H9 (cell line): ENCODE results near the gene MEX3C. TPM values are rescaled to one million over a fixed set of nuclear protein-coding genes. Genes with fewer than 3 reads are reported as not detected.

Source experiments
- DNase-seq: peaks from one replicate; pipeline ENCODE4 v3.0.0-alpha.2; 2017
- H2AFZ ChIP-seq: one replicate; pipeline ENCODE4 v1.6.1; 2013; ENCODE audit warnings: mild to moderate bottlenecking, low read length, control low read depth, moderate library complexity
- H2AK5ac ChIP-seq: 2 replicates; pipeline ENCODE4 v1.6.1; 2013; ENCODE audit warnings: low read length, control low read depth, mixed read lengths; ENCODE audit not compliant: insufficient read length
- H2BK120ac ChIP-seq: one replicate; pipeline ENCODE4 v1.6.1; 2013; ENCODE audit warnings: low read depth, mild to moderate bottlenecking, low read length, control low read depth, inconsistent platforms; ENCODE audit not compliant: poor library complexity, severe bottlenecking
- H2BK12ac ChIP-seq: 2 replicates; pipeline ENCODE4 v1.6.1; 2013; ENCODE audit warnings: low read length, control low read depth, mixed read lengths, low read depth; ENCODE audit not compliant: insufficient read length
- H2BK15ac ChIP-seq: 2 replicates; pipeline ENCODE4 v1.6.1; 2013; ENCODE audit warnings: low read depth, low read length, control low read depth
- H2BK20ac ChIP-seq: one replicate; pipeline ENCODE4 v1.6.1; 2013; ENCODE audit warnings: low read depth, mild to moderate bottlenecking, low read length, control low read depth, inconsistent platforms; ENCODE audit not compliant: poor library complexity, severe bottlenecking
- H2BK5ac ChIP-seq: 2 replicates; pipeline ENCODE4 v1.6.1; 2013; ENCODE audit warnings: low read length, control low read depth, mixed read lengths; ENCODE audit not compliant: insufficient read length
- H3K14ac ChIP-seq: 2 replicates; pipeline ENCODE4 v1.6.1; 2013; ENCODE audit warnings: low read length, control low read depth; ENCODE audit not compliant: insufficient read depth
- H3K18ac ChIP-seq: 2 replicates; pipeline ENCODE4 v1.6.1; 2013; ENCODE audit warnings: low read depth, mild to moderate bottlenecking, mixed read lengths, low read length, control low read depth; ENCODE audit not compliant: insufficient read length
- H3K23ac ChIP-seq: 2 replicates; pipeline ENCODE4 v1.6.1; 2013; ENCODE audit warnings: low read length, control low read depth, mixed read lengths, low read depth; ENCODE audit not compliant: insufficient read length
- H3K23me2 ChIP-seq: 2 replicates; pipeline ENCODE4 v1.6.1; 2013; ENCODE audit warnings: low read depth, mild to moderate bottlenecking, mixed read lengths, low read length, control low read depth; ENCODE audit not compliant: insufficient read length, poor library complexity, severe bottlenecking
- H3K27ac ChIP-seq: 2 replicates; pipeline ENCODE4 v1.5.1; 2013; ENCODE audit warnings: low read length, control low read depth, mixed read lengths, low read depth; ENCODE audit not compliant: insufficient read length
- H3K27me3 ChIP-seq: 2 replicates; pipeline ENCODE4 v1.6.1; 2013; ENCODE audit warnings: low read length, control low read depth, inconsistent platforms; ENCODE audit not compliant: insufficient read depth
- H3K4ac ChIP-seq: 2 replicates; pipeline ENCODE4 v1.6.1; 2013; ENCODE audit warnings: low read depth, mild to moderate bottlenecking, control low read depth, inconsistent platforms, low read length, moderate library complexity
- H3K4me1 ChIP-seq: 2 replicates; pipeline ENCODE4 v1.6.1; 2013; ENCODE audit warnings: low read length, control low read depth, inconsistent platforms; ENCODE audit not compliant: insufficient read depth
- H3K4me2 ChIP-seq: 2 replicates; pipeline ENCODE4 v1.6.1; 2013; ENCODE audit warnings: low read length, control low read depth, mixed read lengths; ENCODE audit not compliant: insufficient read length, insufficient read depth
- H3K56ac ChIP-seq: 2 replicates; pipeline ENCODE4 v1.6.1; 2013; ENCODE audit warnings: low read depth, mild to moderate bottlenecking, mixed read lengths, low read length, control low read depth; ENCODE audit not compliant: insufficient read length
- H3K79me1 ChIP-seq: 2 replicates; pipeline ENCODE4 v1.6.1; 2013; ENCODE audit warnings: low read depth, mild to moderate bottlenecking, moderate library complexity, low read length, control low read depth, inconsistent platforms; ENCODE audit not compliant: insufficient read depth, poor library complexity, severe bottlenecking
- H3K79me2 ChIP-seq: 2 replicates; pipeline ENCODE4 v1.6.1; 2013; ENCODE audit warnings: low read length, control low read depth, inconsistent platforms; ENCODE audit not compliant: insufficient read depth
- H3K9ac ChIP-seq: 2 replicates; pipeline ENCODE4 v1.6.1; 2013; ENCODE audit warnings: low read length, control low read depth, mixed read lengths; ENCODE audit not compliant: insufficient read length; ENCODE audit errors: extremely low read depth
- H3K9me3 ChIP-seq: one replicate; pipeline ENCODE4 v1.6.1; 2013; ENCODE audit warnings: low read depth, low read length, inconsistent platforms; ENCODE audit not compliant: control insufficient read depth
- H3T11ph ChIP-seq: one replicate; pipeline ENCODE4 v1.6.1; 2013; ENCODE audit warnings: mild to moderate bottlenecking, low read length, control low read depth, inconsistent platforms
- H4K20me1 ChIP-seq: one replicate; pipeline ENCODE4 v1.6.1; 2013; ENCODE audit not compliant: control insufficient read depth, insufficient read length, insufficient read depth
- H4K5ac ChIP-seq: 2 replicates; pipeline ENCODE4 v1.6.1; 2013; ENCODE audit warnings: low read depth, mild to moderate bottlenecking, mixed read lengths, low read length, control low read depth; ENCODE audit not compliant: insufficient read length
- H4K8ac ChIP-seq: replicated peaks from 2 replicates; pipeline ENCODE4 v1.6.1; 2013; ENCODE audit warnings: low read length, control low read depth, mixed read lengths, low read depth; ENCODE audit not compliant: insufficient read length
- H4K91ac ChIP-seq: 2 replicates; pipeline ENCODE4 v1.6.1; 2013; ENCODE audit warnings: low read depth, mild to moderate bottlenecking, moderate library complexity, mixed read lengths, low read length, control low read depth; ENCODE audit not compliant: insufficient read length
- H3K27ac Mint-ChIP-seq, 3 experiments: 2 replicates in 2 of 3; 3 replicates in 1 of 3; pipeline ENCODE4 v1.8.0; 2020 to 2021; ENCODE audit warnings: mixed read lengths in 3 of 3, mild to moderate bottlenecking in 1 of 3, moderate library complexity in 1 of 3
- H3K27me3 Mint-ChIP-seq: 2 replicates; pipeline ENCODE4 v1.8.0; 2021; ENCODE audit warnings: low read depth, mild to moderate bottlenecking, moderate library complexity, mixed read lengths
- H3K36me3 Mint-ChIP-seq, 3 experiments: 2 replicates in 2 of 3; 3 replicates in 1 of 3; pipeline ENCODE4 v1.8.0; 2020 to 2021; ENCODE audit warnings: low read depth in 3 of 3, mixed read lengths in 3 of 3; ENCODE audit not compliant: insufficient read depth in 1 of 3
- H3K4me1 Mint-ChIP-seq, 2 experiments: 2 replicates each; pipeline ENCODE4 v1.8.0; 2020; ENCODE audit warnings: mixed read lengths in 2 of 2
- H3K4me3 Mint-ChIP-seq, 2 experiments: 2 replicates in 1 of 2; 3 replicates in 1 of 2; pipeline ENCODE4 v1.8.0; 2020 to 2021; ENCODE audit warnings: mild to moderate bottlenecking in 2 of 2, mixed read lengths in 2 of 2, moderate library complexity in 1 of 2
- H3K9me3 Mint-ChIP-seq, 2 experiments: 2 replicates in 1 of 2; 3 replicates in 1 of 2; pipeline ENCODE4 v1.8.0; 2020; ENCODE audit warnings: mild to moderate bottlenecking in 2 of 2, mixed read lengths in 2 of 2, moderate library complexity in 1 of 2
- CTCF ChIP-seq: fragments of 200-600 bp; sonication (generic); conservative IDR thresholded peaks from 3 replicates; pipeline ENCODE4 v1.8.0; 2021; ENCODE audit warnings: antibody characterized with exemption, mild to moderate bottlenecking
- WGBS: extraction: QIAGEN DNeasy Blood & Tissue Kit; methylation state at CpG from one replicate; pipeline ENCODE4 v1.1.7; 2013; ENCODE audit warnings: missing lambda C conversion rate, low lambda C conversion rate, mixed read lengths; ENCODE audit not compliant: insufficient read length; ENCODE audit errors: extremely low coverage; 5-methylcytosine and 5-hydroxymethylcytosine counted together
- total RNA-seq: library from RNA; stranded (reverse); gene quantifications from 2 replicates; pipeline ENCODE4 v1.2.1, GENCODE V29; 2021

Gene MEX3C
- total RNA-seq, 1 experiment from 2014 or later: 98.1 TPM

GRCh38 chr18:51138936-51139335 lies 58.5 kb downstream of the MEX3C start:
- peak overlapping the region in 1 of 3 experiments; percentile 31; a peak in 2 of 7 replicates for H3K27ac Mint-ChIP-seq
- H4K8ac ChIP-seq: no peak overlapping the region
- H3K4ac ChIP-seq: no peak overlapping the region
- no peaks in the 10 kb centered on the region; a peak in 1 of 5 replicates for H3K9me3 Mint-ChIP-seq
- H2BK15ac ChIP-seq: no peak overlapping the region
- TF ChIP-seq CTCF: no peak
- H3K4me3 Mint-ChIP-seq: no peak overlapping the region
- H2BK5ac ChIP-seq: no peak overlapping the region
- peaks cover 0 to 1% (median 0%) of the 10 kb centered on the region in 3 experiments; a peak in 1 of 7 replicates for H3K36me3 Mint-ChIP-seq
- no peaks in the 10 kb centered on the region for H4K20me1 ChIP-seq
- DNase-seq: no peak
- H3K4me1 ChIP-seq: no peaks in the 10 kb centered on the region
- no peaks in the 10 kb centered on the region for H3K23me2 ChIP-seq
- no peak overlapping the region for H3T11ph ChIP-seq
- no peaks in the 10 kb centered on the region for H3K79me2 ChIP-seq
- H3K9me3 ChIP-seq: no peaks in the 10 kb centered on the region
- H3K14ac ChIP-seq: no peak overlapping the region
- no peak overlapping the region for H2AFZ ChIP-seq
- no peak overlapping the region for H2BK20ac ChIP-seq
- H2BK12ac ChIP-seq: no peak overlapping the region
- no peak overlapping the region for H4K91ac ChIP-seq
- no CpG with 5 or more reads among the region's 8 CpGs for WGBS
- H2BK120ac ChIP-seq: no peak overlapping the region
- no peak overlapping the region for H3K27ac ChIP-seq
- H3K4me1 Mint-ChIP-seq: peaks cover 15 to 19% of the 10 kb centered on the region in 2 experiments
- no peak overlapping the region for H4K5ac ChIP-seq
- H3K23ac ChIP-seq: no peak overlapping the region
- H3K9ac ChIP-seq: no peak overlapping the region
- no peaks in the 10 kb centered on the region for H3K79me1 ChIP-seq
- no peak overlapping the region for H2AK5ac ChIP-seq
- no peaks in the 10 kb centered on the region for H3K27me3 Mint-ChIP-seq
- no peak overlapping the region for H3K4me2 ChIP-seq
- no peaks in the 10 kb centered on the region for H3K27me3 ChIP-seq
- no peak overlapping the region for H3K18ac ChIP-seq
- H3K56ac ChIP-seq: no peak overlapping the region
